SK-N-SH (cell line): Measurements from ENCODE around the gene CBX8. TPM values are rescaled to one million over a fixed set of nuclear protein-coding genes. Genes with fewer than 3 reads are reported as not detected.

ENCODE experiments used
- CTCF ChIA-PET: fragments of 300-600, 350-600 bp; formaldehyde crosslinking; extraction: SDS; loops from one replicate; lab custom pipeline; 2021; lab: Yijun Ruan, JAX
- POLR2A ChIA-PET: fragments of 350-600 bp; sonication (Branson Sonifier 250); formaldehyde crosslinking; extraction: SDS; loops from one replicate; lab custom pipeline; 2020; ENCODE audit warnings: antibody characterized with exemption, inconsistent platforms; lab: Yijun Ruan, JAX
- DNase-seq: peaks from one replicate; pipeline ENCODE4 v3.0.0; 2012
- H2AFZ ChIP-seq: fragments of 200-600 bp; sonication (generic); 2 replicates; pipeline ENCODE4 v1.8.1; 2016; ENCODE audit warnings: antibody characterized with exemption, mild to moderate bottlenecking, low read depth
- H3F3A ChIP-seq: fragments of 200-600 bp; sonication (generic); replicated peaks from 2 replicates; pipeline ENCODE3; 2016; ENCODE audit warnings: antibody characterized with exemption, mild to moderate bottlenecking; ENCODE audit not compliant: insufficient read depth
- H3K27ac ChIP-seq, 2 experiments: fragments of 200-500 bp in 1 of 2; fragments of 200-600 bp in 1 of 2; sonication (Bioruptor generic) in 1 of 2; sonication (generic), shearing (Covaris generic) in 1 of 2; 2 replicates each; pipeline versions ENCODE4 v1.5.1 to v1.6.1; 2014 to 2016; ENCODE audit warnings: low read depth in 2 of 2, inconsistent platforms in 1 of 2, low read length in 1 of 2, mild to moderate bottlenecking in 1 of 2, mixed read lengths in 1 of 2
- H3K27me3 ChIP-seq: fragments of 200-600 bp; sonication (generic), shearing (Covaris generic); 2 replicates; pipeline ENCODE4 v1.6.1; 2016; ENCODE audit warnings: mixed run types; ENCODE audit not compliant: insufficient read depth
- H3K36me3 ChIP-seq, 2 experiments: fragments of 200-500 bp in 1 of 2; fragments of 200-600 bp in 1 of 2; sonication (Bioruptor generic) in 1 of 2; sonication (generic) in 1 of 2; replicated peaks in 1 of 2; 2 replicates each; pipeline versions ENCODE3 to v1.5.1; 2014 to 2016; ENCODE audit warnings: low read length in 1 of 2, mild to moderate bottlenecking in 1 of 2; ENCODE audit not compliant: insufficient read depth in 2 of 2, control insufficient read depth in 1 of 2
- H3K4me1 ChIP-seq, 2 experiments: fragments of 200-500 bp in 1 of 2; fragments of 200-600 bp in 1 of 2; sonication (Bioruptor generic) in 1 of 2; sonication (generic), shearing (Covaris generic) in 1 of 2; 2 replicates each; pipeline versions ENCODE4 v1.5.1 to v1.6.1; 2014 to 2016; ENCODE audit warnings: low read depth in 1 of 2, low read length in 1 of 2, mixed run types in 1 of 2; ENCODE audit not compliant: insufficient read depth in 2 of 2, control insufficient read depth in 1 of 2
- H3K4me2 ChIP-seq: fragments of 200-600 bp; sonication (generic), shearing (Covaris generic); 2 replicates; pipeline ENCODE4 v1.6.1; 2017; ENCODE audit warnings: mixed run types
- H3K4me3 ChIP-seq, 2 experiments: fragments of 200-500 bp in 1 of 2; fragments of 200-600 bp in 1 of 2; sonication (Bioruptor generic) in 1 of 2; sonication (generic), shearing (Covaris generic) in 1 of 2; 2 replicates each; pipeline versions ENCODE4 v1.5.1 to v1.8.1; 2014 to 2016; ENCODE audit warnings: low read depth in 2 of 2, inconsistent platforms in 1 of 2, low read length in 1 of 2, mild to moderate bottlenecking in 1 of 2, mixed read lengths in 1 of 2, moderate library complexity in 1 of 2
- H3K79me2 ChIP-seq: fragments of 200-600 bp; sonication (generic); 2 replicates; pipeline ENCODE4 v1.8.1; 2017; ENCODE audit warnings: mild to moderate bottlenecking; ENCODE audit not compliant: insufficient read depth
- H3K9ac ChIP-seq: fragments of 200-600 bp; sonication (generic); 2 replicates; pipeline ENCODE4 v1.6.1; 2017; ENCODE audit warnings: mixed run types
- H3K9me2 ChIP-seq: fragments of 200-600 bp; sonication (generic); 2 replicates; pipeline ENCODE4 v1.6.1; 2017; ENCODE audit warnings: mixed run types
- H3K9me3 ChIP-seq: fragments of 200-600 bp; sonication (generic); 2 replicates; pipeline ENCODE4 v1.6.1; 2017; ENCODE audit warnings: mixed run types, mild to moderate bottlenecking, moderate library complexity
- H4K20me1 ChIP-seq: fragments of 200-600 bp; sonication (generic); 2 replicates; pipeline ENCODE4 v1.6.1; 2017; ENCODE audit warnings: mild to moderate bottlenecking, mixed run types; ENCODE audit not compliant: insufficient read depth
- CHD2 ChIP-seq: fragments of 150-350 bp; IDR thresholded peaks from 2 replicates; pipeline ENCODE4 v1.6.1; 2018; ENCODE audit warnings: low read length; ENCODE audit not compliant: partially characterized antibody
- EZH2phosphoT487 ChIP-seq: fragments of 200-600 bp; sonication (generic); IDR thresholded peaks from 2 replicates; pipeline ENCODE4 v1.6.1; 2017; ENCODE audit warnings: low read depth, mixed run types, mild to moderate bottlenecking, antibody characterized with exemption, moderate library complexity, borderline replicate concordance
- GABPA ChIP-seq: IDR thresholded peaks from 2 replicates; pipeline ENCODE4 v1.4.0; 2012; ENCODE audit warnings: low read depth, mild to moderate bottlenecking
- MEF2A ChIP-seq: IDR thresholded peaks from 2 replicates; pipeline ENCODE4 v1.4.0; 2012; ENCODE audit warnings: low read depth, borderline replicate concordance
- NFIC ChIP-seq: IDR thresholded peaks from 2 replicates; pipeline ENCODE4 v1.4.0; 2012; ENCODE audit warnings: borderline replicate concordance
- POLR2AphosphoS5 ChIP-seq: IDR thresholded peaks from 2 replicates; pipeline ENCODE4 v1.6.1; 2012; ENCODE audit warnings: low read depth, low read length
- REST ChIP-seq: IDR thresholded peaks from 2 replicates; pipeline ENCODE4 v1.6.1; 2012; ENCODE audit warnings: mild to moderate bottlenecking, low read depth, low read length, moderate library complexity
- TCF12 ChIP-seq: IDR thresholded peaks from 2 replicates; pipeline ENCODE4 v1.4.0; 2012
- TEAD4 ChIP-seq: IDR thresholded peaks from 2 replicates; pipeline ENCODE4 v1.4.0; 2012; ENCODE audit warnings: mild to moderate bottlenecking, borderline replicate concordance; ENCODE audit not compliant: insufficient read depth
- USF1 ChIP-seq: IDR thresholded peaks from 2 replicates; pipeline ENCODE4 v1.4.0; 2012; ENCODE audit warnings: low read depth, borderline replicate concordance
- USF2 ChIP-seq: fragments of 150-350 bp; IDR thresholded peaks from 2 replicates; pipeline ENCODE4 v1.6.1; 2017; ENCODE audit warnings: antibody characterized with exemption, low read length, low read depth, borderline replicate concordance
- WGBS: methylation state at CpG from one replicate; pipeline ENCODE4 v1.1.6; 2017; ENCODE audit warnings: low lambda C conversion rate; 5-methylcytosine and 5-hydroxymethylcytosine counted together
- polyA plus RNA-seq, 3 experiments: library from polyadenylated mRNA; depleted of rRNA; stranded (reverse); fragments of >200 nt; gene quantifications; 2 replicates each; pipeline ENCODE4 v1.2.3, GENCODE V29; 2012

The CBX8 gene
- polyA plus RNA-seq, 1 of the 3 experiments (the other 2 are of a cell fraction): 2.9 TPM

- no peak overlapping the region for H3K4me2 ChIP-seq
- DNase-seq: no peak
- no peak overlapping the region for H3K27ac ChIP-seq
- H3F3A ChIP-seq: peaks cover 7% of the 10 kb centered on the region
- H4K20me1 ChIP-seq: no peaks in the 10 kb centered on the region
- TF ChIP-seq TEAD4: no peak
- TF ChIP-seq MEF2A: no peak
- no peak for TF ChIP-seq TCF12
- no peak for TF ChIP-seq USF2
- TF ChIP-seq USF1: no peak
- TF ChIP-seq REST: no peak
- no peak for TF ChIP-seq EZH2phosphoT487
- TF ChIP-seq CHD2: no peak
- no peak for TF ChIP-seq GABPA
- no peak for TF ChIP-seq NFIC
- TF ChIP-seq POLR2AphosphoS5: no peak
- ChIA-PET CTCF (interaction anchor here (1.0 to 7.1 kb wide), 7 partner anchors 7 to 80 kb away, joined by 3 to 65 read pairs (median 4); partner anchors contain the start of gene CBX4), POLR2A (no interaction called here)
- no peaks in the 10 kb centered on the region for H3K36me3 ChIP-seq
- no peaks in the 10 kb centered on the region for H3K9me2 ChIP-seq
- no peaks in the 10 kb centered on the region for H3K27me3 ChIP-seq
- no peak overlapping the region for H2AFZ ChIP-seq
- H3K9ac ChIP-seq: no peak overlapping the region
- no peaks in the 10 kb centered on the region for H3K9me3 ChIP-seq
- peaks cover 0 to 27% of the 10 kb centered on the region in 2 experiments; a peak in 2 of 4 replicates for H3K4me1 ChIP-seq
- 78% methylated on average over 26 of the region's 26 CpGs for WGBS
- no peaks in the 10 kb centered on the region for H3K79me2 ChIP-seq
- H3K4me3 ChIP-seq: no peak overlapping the region
Observed at GRCh38 chr17:79826841-79827578, 30.1 kb upstream of the CBX8 start.
